Measurements from ENCODE around the gene ACACB. TPM values are rescaled to one million over a fixed set of nuclear protein-coding genes. Genes with fewer than 3 reads are reported as not detected.

Gene ACACB
- total RNA-seq, 4 donors from 2014 or later = 69.5 to 132 (median 93.6) TPM

DNA sequence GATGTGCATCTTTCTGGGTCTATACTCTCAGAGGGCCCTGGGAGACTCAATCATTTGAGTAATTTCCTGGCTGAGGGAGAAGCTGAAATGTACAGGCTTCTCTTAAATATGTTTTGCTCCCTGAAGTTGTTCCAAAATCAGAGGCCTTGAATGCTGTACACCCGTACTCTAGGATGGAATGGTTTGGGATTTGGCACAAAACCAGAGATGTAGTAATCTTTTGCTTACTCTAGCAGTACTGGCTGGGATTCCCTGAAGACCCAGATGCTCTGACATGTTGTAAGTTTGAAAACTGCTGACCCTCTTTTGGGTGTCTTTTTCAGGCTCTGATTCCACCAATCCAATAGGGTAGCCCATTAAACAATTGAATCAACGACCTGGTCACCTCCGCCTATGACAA lies 10.4 kb downstream of the ACACB start:
- TF ChIP-seq CTCF (IDR thresholded peaks at IDR 0.05) (no peak), EP300 (IDR thresholded peaks at IDR 0.05; ENCODE audit: low read depth) (no peak), POLR2AphosphoS5 (IDR thresholded peaks at IDR 0.05) (no peak), POLR2A (IDR thresholded peaks at IDR 0.05) (no peak)
- Histone ChIP-seq H3K36me3 (no peaks in the 10 kb centered on the region), H3K27ac (peak overlapping the region; percentile 34 to 64 (median 50)), H3K27me3 (no peaks in the 10 kb centered on the region), H3K9me3 (no peaks in the 10 kb centered on the region), H3K4me3 (no peak overlapping the region), H3K4me1 (peaks cover 4 to 17% (median 8%) of the 10 kb centered on the region in 4 donors)
- no peak for DNase-seq
- in situ Hi-C loops (cut with MboI; ENCODE audit: low pct_ligation_motif_present in 1 of 4, low pct_unique_long_range_greater_than_20kb in 1 of 4, low sequenced_read_pairs in 3 of 4) (no loop called here), intact Hi-C loops (cut with DNase I; ENCODE audit: low total_unique reads) (no loop called here)
- WGBS, 2 donors (ENCODE audit: low coverage in 1 of 2) = 75 to 100% methylated on average over 2 to 3 of the region's 3 CpGs

DNA sequence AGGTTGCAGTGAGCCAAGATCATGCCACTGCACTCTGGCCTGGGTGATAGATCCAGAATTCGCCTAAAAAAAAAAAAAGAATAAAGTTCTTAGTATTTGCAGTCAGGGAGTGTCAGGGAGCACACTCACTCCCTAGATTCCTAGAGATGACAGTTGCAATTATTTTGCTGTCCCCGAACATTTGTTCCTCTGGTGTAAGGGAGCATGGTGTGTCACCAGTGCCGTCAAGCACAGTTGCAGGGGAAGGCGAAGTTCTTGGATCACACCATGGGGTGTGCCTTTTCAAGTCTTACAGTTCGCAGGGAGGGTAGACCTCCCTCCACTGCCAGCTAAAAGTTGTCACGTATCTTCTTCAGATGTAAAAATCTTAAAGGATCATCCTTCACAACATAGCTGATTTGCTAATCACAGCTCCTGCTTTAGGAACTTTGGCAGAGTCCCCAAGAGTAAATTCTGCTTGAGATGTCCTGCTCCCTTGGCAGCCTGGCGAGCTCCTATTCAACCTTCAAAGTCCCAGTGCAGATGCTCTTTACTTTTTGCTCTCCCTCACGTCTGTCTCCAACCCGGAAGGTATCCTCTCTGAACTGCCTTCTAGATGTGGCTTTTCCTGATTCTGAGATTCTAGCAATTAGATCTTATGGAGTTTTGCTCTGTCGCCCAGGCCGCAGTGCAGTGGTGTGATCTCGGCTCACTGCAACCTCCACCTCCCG lies 11.3 kb downstream of the ACACB start:
- peak overlapping the region in 1 of 4 donors; percentile 51 for H3K27ac ChIP-seq
- H3K27me3 ChIP-seq = no peaks in the 10 kb centered on the region
- H3K36me3 ChIP-seq = no peaks in the 10 kb centered on the region
- in situ Hi-C loops (cut with MboI; ENCODE audit: low pct_ligation_motif_present in 1 of 4, low pct_unique_long_range_greater_than_20kb in 1 of 4, low sequenced_read_pairs in 3 of 4) (no loop called here), intact Hi-C loops (cut with DNase I; ENCODE audit: low total_unique reads) (no loop called here)
- no peak for TF ChIP-seq CTCF (IDR thresholded peaks at IDR 0.05)
- TF ChIP-seq POLR2A (IDR thresholded peaks at IDR 0.05) = no peak
- peaks cover 4 to 17% (median 8%) of the 10 kb centered on the region in 4 donors for H3K4me1 ChIP-seq
- DNase-seq = no peak
- WGBS, 2 donors (ENCODE audit: low coverage in 1 of 2) = 80 to 90% methylated on average over 5 to 13 of the region's 13 CpGs
- H3K9me3 ChIP-seq = no peaks in the 10 kb centered on the region
- no peak overlapping the region for H3K4me3 ChIP-seq

DNA sequence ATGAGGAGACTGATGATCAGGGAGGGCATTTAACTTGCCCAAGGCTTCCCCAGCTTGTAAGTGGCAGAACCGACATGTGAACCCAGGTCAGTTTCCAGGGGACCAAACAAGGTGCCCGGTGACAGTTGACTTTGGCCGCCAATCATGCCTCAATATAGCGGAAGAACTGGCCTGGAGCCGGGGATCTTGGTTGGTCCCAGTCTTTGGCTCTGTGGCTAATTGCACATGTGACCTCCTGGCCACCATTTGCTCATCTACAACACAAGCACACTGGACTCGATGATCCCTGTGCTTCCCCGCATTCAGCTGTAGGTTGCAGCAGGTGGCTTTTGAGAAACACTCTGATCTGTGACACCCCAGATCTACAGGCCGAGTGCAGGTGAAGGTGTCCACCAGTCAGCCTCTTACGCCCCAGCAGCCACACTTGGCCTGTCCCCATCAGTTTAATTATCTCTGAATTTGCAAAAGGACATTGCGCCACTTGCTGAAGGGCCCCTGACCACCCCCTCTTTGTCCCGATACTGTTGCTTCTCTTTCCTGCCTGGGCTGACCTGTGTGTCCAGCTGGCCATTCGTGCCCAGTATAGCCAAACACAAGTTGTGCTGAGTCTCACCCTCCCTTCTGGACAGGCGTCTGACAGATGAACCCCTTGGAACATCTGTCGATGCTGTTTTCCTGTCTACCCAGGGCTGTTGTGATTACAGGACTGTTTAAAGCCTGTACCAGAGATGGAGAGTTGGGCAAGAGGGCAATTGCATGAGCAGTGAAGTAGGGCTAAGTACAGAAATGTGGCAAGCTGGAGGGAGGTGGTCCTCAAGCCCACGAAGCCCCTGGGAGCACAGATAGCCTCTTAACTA lies 14.1 kb downstream of the ACACB start:
- H3K4me3 ChIP-seq = no peak overlapping the region
- intact Hi-C loops (cut with DNase I; ENCODE audit: low total_unique reads) = loop anchor here (1.0 kb wide), 1 partner anchor 31 kb away; no protein-coding TSS in a partner anchor
- H3K36me3 ChIP-seq = no peaks in the 10 kb centered on the region

More for the DNA sequence above, 14.1 kb downstream of the ACACB start:
- 91% methylated on average over 15 of the region's 15 CpGs; no CpG with 5 or more reads in 1 of the 2 donors for WGBS, 2 donors (ENCODE audit: low coverage in 1 of 2)
- no peak for DNase-seq
- peak overlapping the region; percentile 7 to 79 (median 57) for H3K27ac ChIP-seq
- H3K4me1 ChIP-seq = peaks cover 4 to 12% (median 7%) of the 10 kb centered on the region in 4 donors
- TF ChIP-seq EP300 (IDR thresholded peaks at IDR 0.05; ENCODE audit: low read depth) (no peak), POLR2AphosphoS5 (IDR thresholded peaks at IDR 0.05) (no peak), CTCF (IDR thresholded peaks at IDR 0.05) (no peak), POLR2A (IDR thresholded peaks at IDR 0.05) (no peak)
- in situ Hi-C loops (cut with MboI; ENCODE audit: low pct_ligation_motif_present in 1 of 4, low pct_unique_long_range_greater_than_20kb in 1 of 4, low sequenced_read_pairs in 3 of 4) = no loop called here
- H3K27me3 ChIP-seq = no peaks in the 10 kb centered on the region
- H3K9me3 ChIP-seq = no peaks in the 10 kb centered on the region
